Lung microvascular endothelial cell (primary cell): Measurements from ENCODE around the gene SMC1B. TPM values are rescaled to one million over a fixed set of nuclear protein-coding genes. Genes with fewer than 3 reads are reported as not detected.
A peak's percentile ranks its signal among the peaks of the same experiment; 100 is the strongest.
"Not testable (repeated sequence)": the region's sequence is repeated elsewhere in the genome, so short reads cannot be mapped to it uniquely, and the experiment has no call there.

Source experiments
- DNase-seq, 2 donors: peaks; one replicate each; pipeline versions ENCODE4 v3.0.0 to v3.0.0-alpha.2; 2010; ENCODE audit warnings: low read depth in 2 of 2
- total RNA-seq: library from RNA; depleted of rRNA; stranded (reverse); fragments of >200 nt; gene quantifications from 2 replicates; pipeline ENCODE4 v1.2.1, GENCODE V29; 2014

Gene SMC1B
- total RNA-seq, 1 donor from 2014 or later, result not detected

DNA sequence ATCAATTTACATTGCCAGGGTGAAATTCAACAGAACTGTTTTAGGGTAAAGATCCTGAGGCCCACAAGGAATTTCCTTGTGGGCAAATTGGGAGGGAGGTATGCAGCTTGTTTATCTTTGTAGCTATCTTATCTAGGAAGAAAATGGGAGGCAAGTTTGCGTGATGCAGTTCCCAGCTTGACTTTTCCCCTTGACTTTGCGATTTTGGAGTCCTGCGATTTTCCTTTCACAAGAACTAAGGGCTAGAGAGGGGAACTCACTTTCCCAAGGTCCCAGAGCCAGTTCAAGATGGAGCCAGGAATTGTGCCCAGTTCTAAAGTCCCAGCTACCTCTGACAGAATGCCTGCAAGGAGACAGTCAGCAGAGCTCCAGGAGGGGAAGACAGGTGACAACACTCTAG is 30.8 kb upstream of the SMC1B start:
- DNase-seq, result no peak

DNA sequence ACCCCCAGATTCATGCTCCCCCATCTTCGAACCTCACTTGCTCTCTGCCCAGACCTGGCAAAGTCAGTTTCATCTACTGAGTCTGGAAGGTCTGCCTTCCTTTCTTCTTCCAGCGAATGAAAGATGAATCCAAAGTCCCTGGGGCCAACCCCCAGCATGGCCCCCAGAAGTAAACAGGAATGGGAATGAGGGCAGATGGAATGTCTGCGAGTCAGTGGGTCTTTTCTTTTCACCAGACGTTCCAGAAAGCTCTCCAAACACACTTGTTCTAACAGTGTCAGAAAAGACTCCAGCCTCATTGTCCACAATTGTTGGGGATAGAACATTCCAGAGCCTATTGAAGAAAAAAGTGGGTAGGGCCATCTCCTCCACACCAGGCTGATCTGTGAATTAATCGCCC is 28.7 kb upstream of the SMC1B start:
- DNase-seq, result no peak

DNA sequence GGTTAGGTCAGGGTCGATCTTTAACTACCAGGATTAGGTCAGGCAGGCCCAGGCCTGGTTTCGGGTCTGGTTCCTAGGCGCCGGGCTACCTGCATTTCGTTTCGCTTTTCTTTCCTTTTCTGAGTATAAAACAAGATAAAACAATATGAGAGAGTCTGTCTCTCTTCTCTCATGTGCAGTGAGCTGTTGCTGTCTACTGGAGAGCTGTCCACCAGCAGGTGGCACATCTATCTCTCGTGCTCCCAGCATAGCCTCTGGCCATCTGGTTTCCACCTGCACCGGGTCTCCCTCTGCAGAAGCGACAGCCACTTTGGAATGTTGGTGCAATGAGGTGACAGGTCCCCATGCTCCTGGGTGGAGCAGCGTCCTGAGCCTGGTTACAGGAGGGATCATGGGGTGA is 27.7 kb upstream of the SMC1B start:
- peak; percentile 48 to 77 for DNase-seq

DNA sequence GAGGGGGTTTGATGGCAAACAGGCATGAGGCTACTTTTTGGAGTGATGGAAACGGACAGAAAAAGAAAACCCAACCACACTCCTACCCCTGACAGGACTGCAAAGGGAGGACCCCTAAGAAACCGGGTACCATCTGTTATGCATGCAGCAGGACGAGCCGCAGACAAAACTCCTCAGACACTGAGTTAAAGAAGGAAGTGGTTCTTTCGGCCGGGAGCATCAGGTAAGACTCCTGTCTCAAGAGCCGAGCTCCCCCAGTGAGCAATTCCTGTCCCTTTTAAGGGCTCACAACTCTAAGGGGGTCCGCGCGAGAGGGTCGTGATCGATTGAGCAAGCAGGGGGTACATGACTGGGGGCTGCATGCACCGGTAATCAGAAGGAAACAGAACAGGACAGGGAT is 27.3 kb upstream of the SMC1B start:
- DNase-seq, result not testable (repeated sequence)

DNA sequence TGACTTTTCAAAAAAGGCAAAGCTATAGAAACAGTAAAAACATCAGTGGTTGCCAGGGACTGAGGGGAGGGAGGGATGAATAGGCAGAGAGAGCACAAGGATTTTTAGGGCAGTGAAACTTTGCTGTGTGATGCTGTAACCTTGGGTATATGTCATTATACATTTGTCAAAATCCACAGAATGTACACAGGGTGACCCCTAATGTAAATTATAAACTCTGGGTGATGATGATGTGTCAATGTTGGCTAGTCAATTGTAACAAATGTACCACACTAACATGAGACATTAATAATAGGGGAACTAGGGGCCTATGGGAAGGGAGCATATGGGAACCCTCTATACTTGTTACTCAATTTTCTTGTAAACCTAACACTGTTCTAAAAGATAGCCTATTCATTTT is 24.9 kb upstream of the SMC1B start:
- DNase-seq, result no peak

DNA sequence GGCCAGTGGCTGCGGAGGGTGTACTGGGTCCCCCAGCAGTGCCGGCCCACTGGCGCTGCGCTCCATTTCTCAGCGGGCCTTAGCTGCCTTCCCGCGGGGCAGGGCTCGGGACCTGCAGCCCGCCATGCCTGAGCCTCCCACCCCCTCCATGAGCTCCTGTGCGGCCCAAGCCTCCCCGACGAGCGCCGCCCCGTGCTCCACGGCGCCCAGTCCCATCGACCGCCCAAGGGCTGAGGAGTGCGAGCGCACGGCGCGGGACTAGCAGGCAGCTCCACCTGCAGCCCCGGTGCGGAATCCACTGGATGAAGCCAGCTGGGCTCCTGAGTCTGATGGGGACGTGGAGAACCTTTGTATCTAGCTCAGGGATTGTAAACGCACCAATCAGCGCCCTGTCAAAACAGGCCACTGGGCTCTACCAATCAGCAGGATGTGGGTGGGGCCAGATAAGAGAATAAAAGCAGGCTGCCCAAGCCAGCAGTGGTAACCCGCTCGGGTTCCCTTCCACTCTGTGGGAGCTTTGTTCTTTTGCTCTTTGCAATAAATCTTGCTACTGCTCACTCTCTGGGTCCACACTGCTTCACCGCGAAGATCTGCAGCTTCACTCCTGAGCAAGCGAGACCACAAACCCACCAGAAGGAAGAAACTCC is 23.6 kb upstream of the SMC1B start:
- not testable (repeated sequence) for DNase-seq

DNA sequence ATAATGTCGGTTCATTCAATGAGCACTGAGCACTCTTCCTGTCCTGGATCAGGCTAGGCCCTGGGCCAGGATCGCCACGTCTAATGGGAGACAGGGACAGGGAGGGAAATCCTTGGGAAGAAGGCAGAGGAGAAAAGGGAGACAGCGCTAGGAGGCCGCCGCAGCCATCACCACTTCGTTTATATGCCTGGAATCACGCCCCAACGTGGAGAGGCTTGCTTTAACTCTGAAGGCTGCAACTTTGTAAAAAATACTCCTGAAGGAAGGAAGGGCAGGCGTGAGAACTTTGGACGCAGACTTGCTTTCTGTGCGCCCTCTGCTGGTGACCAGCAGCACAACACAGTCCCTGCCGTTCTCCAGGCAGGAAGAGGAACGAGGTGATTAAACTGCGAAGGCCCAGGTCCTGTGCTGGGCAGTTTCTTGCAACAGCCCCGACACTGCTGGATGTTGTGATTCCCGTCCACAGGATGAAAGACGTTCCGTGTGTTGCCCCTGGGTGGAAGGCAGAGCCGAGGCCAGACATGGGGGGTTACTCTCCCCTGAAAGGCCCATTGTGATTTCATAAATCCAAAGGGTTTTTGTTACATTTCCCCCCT is 22.2 kb upstream of the SMC1B start:
- peak; percentile 90 to 91 for DNase-seq

DNA sequence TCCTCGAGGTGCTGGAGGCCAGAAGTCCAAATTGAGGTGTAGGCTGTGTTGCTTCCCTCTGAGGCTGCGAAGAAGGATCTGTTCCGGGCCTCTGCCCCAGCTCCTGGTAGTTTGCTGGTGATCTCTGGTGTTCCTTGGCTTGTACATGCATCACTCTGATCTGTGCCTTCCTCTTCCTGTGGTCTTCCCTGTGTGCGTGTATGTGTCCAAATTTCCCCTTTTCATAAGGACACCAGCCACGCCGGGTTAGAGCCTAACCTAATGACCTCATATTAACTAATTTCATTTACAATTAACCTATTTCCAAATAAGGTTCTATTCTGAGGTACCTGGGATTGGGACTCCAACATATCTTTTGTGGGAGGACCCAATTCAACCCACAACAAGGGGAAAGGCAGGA is 21.6 kb upstream of the SMC1B start:
- no peak for DNase-seq

DNA sequence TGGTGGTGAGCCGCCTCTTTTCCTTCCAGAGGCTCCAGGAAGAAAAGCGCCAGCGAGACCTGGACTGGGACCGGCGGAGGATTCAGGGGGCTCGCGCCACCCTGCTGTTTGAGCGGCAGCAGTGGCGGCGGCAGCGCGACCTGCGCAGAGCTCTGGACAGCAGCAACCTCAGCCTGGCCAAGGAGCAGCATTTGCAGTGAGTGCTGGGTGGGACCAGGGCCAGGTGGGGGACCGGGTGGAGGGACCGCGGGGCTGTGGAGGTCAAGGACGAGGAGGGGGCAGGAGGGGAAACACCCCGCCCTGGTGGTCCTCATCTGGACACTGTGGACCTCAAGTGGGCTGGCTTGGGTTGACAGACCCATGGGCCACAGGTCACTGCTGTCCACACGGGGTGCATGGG is 17.5 kb upstream of the SMC1B start:
- DNase-seq, result no peak

DNA sequence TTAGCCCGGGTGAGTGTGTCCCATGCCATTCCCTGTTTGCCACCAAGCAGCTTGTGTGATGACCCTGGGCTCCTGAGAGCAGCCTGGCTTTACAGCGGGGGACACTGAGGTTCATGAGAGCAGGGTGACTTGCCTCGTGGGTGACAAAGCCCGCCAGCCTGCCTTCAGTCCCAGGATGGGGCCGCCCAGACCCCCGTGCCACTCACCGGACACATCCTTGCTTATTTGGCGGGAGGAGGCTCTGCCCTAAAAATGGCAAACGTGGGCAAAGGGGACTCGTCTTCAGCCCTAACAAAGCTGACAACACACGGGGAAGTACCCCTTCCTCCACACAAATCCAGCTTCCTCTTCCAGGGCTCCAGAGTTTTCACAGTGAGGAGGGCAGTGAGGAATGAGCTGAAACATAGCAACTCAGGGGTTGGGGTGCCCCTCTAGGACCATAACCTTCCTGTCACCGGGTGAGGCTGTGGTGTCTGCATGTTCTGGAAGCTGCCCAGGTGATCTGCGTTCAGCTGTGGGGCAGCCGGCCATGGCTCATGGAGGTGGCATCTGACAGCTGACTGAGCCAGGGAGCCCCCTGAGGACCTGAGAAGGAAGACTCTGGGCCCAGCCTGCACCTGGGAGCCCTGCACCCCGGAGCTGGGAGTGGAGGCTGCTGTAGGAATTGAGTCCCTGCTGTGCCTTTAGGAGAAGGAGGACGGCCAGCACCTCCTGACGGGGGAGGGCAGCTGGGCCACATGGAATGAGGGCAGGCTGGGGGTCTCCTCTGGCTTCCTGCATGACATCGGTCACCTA is 16.8 kb upstream of the SMC1B start:
- no peak for DNase-seq

DNA sequence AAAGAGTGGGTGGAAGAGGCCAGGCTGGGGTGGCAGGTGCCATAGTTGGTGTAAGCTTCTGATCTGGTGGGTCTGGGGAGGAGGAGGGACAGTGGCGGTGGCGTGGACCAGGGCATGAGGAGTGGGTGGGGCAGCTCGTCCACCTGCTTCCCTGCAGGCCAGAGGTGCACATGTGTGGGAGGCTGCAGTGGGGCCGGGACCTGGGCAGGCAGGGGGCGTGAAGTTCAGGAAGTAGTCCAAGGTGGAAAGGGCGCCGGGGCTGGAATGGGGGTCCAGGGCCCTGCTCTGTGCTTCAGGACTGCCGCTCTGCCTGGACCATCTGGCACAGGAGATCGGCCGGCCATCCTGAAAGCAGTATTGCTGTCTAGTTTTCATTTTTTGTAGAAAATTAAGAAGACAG is 16.0 kb upstream of the SMC1B start:
- DNase-seq, result no peak

DNA sequence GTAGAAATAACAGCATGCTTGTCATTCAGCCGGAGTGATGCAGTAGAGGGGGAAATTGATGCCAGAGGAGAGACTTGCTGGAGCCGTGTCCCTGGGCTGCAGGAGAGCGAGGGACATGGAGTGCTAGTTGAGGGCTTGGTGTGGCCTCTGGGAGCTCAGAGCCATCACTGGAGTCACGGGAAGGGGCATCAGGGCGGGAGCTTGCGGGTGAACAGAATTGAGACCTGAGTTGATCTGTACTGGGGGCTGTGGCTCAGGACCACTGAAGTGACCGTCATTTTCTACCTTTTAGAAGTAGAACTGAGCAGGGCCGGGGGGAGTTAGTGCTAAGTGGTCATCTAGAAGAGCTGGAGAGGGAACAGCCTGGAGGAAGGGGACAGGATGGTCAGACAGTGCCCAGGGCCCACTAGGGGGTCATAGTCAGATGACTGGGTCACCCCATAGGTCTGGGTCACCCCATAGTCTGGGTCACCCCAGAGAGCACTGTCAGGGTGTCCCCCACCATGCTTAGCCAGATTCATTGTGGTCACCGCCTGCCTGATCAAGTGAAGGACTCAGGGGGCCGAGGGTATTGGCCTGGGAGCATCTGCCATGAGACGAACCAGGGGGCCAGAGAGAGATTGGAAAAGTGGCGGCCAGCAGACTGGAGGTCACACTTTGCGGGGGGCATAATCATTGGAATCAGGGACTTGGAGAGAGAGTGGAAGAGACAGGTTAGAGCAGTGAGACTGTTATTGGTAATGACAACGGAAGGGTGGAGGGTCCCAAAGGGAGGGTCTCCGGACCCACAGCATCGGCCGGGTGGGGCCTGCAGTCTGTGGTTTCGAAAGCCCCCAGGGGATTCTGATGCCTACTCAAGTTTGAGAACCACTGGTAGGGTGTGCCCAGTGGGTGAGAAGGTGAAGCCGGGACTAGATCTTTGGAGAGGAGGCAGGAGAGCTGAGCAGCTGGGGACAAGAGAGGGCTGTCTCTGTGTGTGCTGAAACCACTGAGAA is 15.3 kb upstream of the SMC1B start:
- DNase-seq, result no peak

DNA sequence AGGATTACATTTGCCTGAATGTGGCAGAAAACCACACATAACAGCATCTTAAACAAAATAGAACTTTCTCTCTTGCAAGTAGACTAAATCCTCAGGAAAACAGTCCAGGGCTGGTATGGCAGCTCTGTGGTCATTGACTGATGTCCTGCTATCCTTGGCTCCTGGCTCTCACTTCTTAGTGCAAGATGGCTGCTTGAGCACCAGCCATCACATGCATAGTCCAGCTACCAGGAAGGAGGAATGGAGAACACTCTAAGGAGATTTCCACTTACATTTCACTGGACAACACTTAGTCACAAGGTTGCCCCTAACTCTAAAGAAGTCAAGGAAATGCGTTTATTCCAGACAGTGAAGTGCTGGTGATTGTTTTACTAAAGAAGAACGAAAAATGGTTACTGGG is 13.7 kb upstream of the SMC1B start:
- no peak for DNase-seq

DNA sequence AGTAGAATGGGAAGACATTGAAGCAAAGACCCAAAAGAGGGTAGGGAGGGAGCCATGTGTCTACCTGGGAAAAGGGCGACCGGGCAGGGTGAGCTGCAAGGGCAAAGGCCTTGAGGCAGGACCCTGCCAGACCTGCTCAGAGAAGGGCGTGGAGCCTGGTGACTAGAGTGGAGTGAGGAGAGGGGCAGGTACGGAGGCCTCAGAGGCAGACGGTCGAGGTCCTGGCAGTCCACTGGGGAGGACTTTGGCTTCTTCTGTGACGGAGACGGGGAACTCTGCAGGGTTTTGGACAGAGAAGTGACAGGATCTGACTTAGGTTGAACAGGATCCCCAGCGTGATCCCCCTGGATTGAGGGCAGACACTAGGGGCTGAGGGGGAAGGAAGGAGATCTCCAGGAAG is 13.0 kb upstream of the SMC1B start:
- no peak for DNase-seq

DNA sequence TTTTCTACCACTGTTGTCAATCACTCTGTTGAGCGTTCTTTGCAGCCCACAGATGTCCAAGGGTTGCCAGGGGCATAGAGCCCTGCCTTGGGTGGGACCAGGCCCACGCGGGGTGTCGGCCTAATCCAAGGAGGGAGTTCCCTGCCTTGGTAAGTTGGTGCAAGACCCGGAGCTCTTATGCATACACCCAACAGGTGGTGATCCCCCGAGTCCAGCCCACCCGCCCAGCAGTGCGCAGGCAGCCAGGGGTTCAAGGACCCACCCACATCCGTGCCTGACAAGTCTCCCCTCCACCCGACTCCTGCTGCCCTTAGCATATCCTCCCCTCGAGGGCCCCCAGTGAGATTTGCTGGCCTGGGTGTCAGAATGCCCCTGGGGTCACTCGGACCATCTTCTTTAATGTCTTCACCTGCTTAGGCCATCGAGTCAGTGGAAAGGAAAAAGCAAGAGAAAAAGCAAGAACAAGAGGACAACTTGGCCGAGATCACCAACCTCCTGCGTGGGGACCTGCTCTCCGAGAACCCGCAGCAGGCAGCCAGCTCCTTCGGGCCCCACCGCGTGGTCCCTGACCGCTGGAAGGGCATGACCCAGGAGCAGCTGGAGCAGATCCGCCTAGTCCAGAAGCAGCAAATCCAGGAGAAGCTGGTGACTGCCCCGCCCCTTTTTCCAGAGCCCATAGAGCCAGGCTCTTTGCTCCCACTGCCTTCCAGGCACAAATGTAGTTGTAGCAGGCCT is 12.3 kb upstream of the SMC1B start:
- DNase-seq, result no peak

DNA sequence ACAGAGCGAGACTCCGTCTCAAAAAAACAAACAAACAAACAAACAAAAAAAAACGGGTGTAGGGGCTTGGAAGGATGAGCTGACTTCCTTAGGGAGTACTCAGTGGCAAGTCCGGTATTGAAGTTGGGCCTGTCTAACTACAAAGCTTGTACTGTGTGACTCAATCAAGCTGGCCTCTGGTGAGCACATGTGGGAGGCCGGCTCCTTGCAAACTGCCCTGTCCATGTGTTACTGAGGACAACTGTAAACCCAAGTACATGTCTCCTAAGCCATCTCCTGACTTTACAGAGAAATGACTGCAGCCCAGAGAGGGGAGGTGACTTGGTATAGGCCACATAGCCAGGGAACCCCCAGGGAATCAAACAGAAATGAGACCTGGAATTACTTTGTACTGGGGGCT is 11.7 kb upstream of the SMC1B start:
- DNase-seq, result no peak

DNA sequence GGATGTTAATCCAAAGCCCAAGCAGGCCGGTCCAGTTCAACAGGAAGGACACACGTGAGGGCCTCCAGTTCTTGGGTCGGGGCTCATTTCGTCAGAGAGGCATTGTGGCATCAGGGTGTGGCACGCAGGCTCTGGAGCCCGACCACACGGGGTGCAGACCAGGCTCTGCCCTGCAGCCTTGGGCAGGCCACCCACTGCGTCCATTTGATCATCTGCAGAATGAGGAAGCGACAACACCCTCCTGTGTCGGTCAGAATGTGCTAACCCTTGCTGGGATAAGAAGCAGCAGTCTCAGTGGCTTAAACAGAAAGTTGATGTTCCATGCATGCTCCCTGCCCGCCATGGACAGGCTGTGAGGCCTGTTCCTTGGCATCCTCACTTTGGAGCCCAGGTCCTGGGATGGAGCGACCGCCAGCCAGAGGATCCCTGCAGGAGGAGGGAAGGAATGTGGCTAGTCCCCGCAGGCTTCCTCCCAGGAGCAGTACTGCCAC is 10.9 kb upstream of the SMC1B start:
- no peak for DNase-seq

DNA sequence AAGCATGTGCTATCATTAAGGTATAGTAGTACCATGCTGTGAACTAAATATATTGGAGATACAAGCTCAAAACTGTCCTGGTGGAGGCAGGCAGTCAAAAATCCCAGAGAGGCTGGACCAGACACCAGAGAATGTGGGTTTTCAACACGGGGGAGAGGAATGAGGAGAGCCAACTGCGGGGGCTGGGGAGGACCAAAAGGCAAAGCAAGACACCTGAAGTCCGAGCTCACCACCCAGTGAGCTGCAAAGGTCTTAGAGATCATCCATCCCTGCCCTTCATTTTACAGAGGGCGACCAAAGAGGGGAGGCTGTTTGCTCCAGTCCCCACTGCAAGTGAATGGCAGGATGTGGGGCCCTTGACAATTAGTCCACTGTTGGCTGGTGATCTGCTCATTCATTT is 10.1 kb upstream of the SMC1B start:
- DNase-seq, result no peak

DNA sequence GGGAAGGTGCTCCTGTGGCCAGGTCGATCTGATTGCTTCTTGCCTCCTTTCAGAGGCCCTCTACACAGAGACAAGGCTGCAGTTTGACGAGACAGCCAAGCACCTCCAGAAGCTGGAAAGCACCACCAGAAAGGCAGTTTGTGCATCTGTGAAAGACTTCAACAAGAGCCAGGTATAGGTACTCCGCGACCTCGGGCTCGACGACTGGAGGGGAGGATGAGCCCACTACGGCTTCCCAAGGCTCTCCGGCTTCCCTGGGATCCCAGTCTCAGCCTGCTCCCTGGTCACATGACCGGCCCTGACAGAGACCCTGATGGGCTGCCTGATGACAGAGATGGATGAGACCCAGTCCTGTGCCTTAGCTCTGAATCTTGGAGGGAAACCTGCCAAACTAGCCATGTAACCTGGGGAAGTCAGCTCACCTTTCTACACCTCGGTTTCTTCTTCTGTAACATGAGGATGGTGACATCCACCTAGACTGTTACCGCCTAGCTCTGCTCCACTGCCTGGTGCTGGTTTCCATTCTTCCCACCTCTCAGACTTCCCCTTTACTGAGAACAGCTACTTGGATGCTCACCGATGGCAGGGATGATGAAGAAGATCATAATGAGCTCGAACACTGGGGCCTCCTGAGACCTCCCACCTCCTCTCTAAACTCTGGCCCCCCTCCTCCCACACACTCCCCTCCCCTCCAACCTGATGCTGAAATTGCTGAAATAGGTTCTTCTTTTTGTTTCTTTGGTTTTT is 9.0 kb upstream of the SMC1B start:
- no peak for DNase-seq
